DOHH2 (cell line): ENCODE measurements around the gene LCE1C.

ENCODE experiments used
- EZH2phosphoT487 ChIP-seq: fragments of 200-600 bp; sonication (generic); IDR thresholded peaks from 2 replicates; pipeline ENCODE4 v1.6.1; 2017; ENCODE audit warnings: borderline replicate concordance, mild to moderate bottlenecking, antibody characterized with exemption, low read length, moderate library complexity, mixed read lengths
- TF ChIP-seq, protein P1 (sequence below): fragments of 200-600 bp; sonication (generic); IDR thresholded peaks from one replicate; pipeline ENCODE4 v1.5.1; 2014; ENCODE audit warnings: antibody characterized with exemption, mild to moderate bottlenecking, low read depth, low read length; ENCODE audit not compliant: poor library complexity, severe bottlenecking

DNA sequence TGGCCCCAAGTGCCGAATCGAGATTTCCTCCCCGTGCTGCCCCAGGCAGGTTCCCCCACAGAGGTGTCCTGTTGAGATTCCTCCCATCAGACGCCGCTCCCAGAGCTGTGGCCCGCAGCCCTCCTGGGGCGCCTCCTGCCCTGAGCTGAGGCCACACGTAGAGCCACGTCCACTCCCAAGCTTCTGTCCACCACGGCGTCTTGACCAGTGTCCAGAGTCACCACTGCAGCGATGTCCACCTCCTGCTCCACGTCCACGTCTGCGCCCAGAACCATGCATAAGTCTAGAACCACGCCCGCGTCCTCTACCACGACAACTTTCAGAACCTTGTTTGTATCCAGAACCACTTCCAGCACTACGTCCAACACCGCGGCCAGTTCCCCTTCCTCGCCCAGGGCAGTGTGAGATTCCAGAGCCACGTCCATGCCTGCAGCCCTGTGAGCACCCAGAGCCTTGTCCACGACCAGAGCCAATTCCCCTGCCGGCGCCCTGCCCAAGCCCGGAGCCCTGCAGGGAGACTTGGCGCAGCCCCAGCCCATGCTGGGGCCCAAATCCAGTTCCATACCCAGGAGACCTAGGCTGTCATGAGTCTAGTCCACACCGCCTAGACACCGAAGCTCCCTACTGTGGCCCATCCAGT is 45.8 kb downstream of the LCE1C start:
- TF ChIP-seq, protein P1, sequence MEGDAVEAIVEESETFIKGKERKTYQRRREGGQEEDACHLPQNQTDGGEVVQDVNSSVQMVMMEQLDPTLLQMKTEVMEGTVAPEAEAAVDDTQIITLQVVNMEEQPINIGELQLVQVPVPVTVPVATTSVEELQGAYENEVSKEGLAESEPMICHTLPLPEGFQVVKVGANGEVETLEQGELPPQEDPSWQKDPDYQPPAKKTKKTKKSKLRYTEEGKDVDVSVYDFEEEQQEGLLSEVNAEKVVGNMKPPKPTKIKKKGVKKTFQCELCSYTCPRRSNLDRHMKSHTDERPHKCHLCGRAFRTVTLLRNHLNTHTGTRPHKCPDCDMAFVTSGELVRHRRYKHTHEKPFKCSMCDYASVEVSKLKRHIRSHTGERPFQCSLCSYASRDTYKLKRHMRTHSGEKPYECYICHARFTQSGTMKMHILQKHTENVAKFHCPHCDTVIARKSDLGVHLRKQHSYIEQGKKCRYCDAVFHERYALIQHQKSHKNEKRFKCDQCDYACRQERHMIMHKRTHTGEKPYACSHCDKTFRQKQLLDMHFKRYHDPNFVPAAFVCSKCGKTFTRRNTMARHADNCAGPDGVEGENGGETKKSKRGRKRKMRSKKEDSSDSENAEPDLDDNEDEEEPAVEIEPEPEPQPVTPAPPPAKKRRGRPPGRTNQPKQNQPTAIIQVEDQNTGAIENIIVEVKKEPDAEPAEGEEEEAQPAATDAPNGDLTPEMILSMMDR: no peak
- TF ChIP-seq EZH2phosphoT487: no peak
